GM18505 (cell line): ENCODE data around the gene KCNQ2.

ENCODE experiments used
- ATAC-seq: cut with Tn5 transposase; IDR thresholded peaks from one replicate; pipeline ENCODE4 v1.9.1; 2021; ENCODE audit not compliant: unreplicated experiment
- POLR2A ChIP-seq: IDR thresholded peaks from 4 replicates; pipeline ENCODE4 v1.6.1; 2011; ENCODE audit warnings: borderline replicate concordance; ENCODE audit not compliant: insufficient read depth, insufficient read length; ENCODE audit errors: extremely low read depth

Gene KCNQ2

GRCh38 chr20:63443606-63444395 is 28.7 kb downstream of the KCNQ2 start:
- no peak for TF ChIP-seq POLR2A
- ATAC-seq: no peak

- TF ChIP-seq POLR2A: no peak
- ATAC-seq: no peak
Observed at GRCh38 chr20:63442100-63442493, 30.4 kb downstream of the KCNQ2 start.

- ATAC-seq: no peak
- no peak for TF ChIP-seq POLR2A
Observed at GRCh38 chr20:63441136-63442099, 31.0 kb downstream of the KCNQ2 start.

GRCh38 chr20:63440366-63440955 is 32.0 kb downstream of the KCNQ2 start:
- no peak for TF ChIP-seq POLR2A

GRCh38 chr20:63439866-63440265 is 32.6 kb downstream of the KCNQ2 start:
- no peak for ATAC-seq
- no peak for TF ChIP-seq POLR2A

More at GRCh38 chr20:63440366-63440955, 32.0 kb downstream of the KCNQ2 start:
- no peak for ATAC-seq

- ATAC-seq: no peak
- TF ChIP-seq POLR2A: no peak
Observed at GRCh38 chr20:63438121-63438520, 34.3 kb downstream of the KCNQ2 start.

GRCh38 chr20:63435552-63435951 is 36.9 kb downstream of the KCNQ2 start:
- ATAC-seq: no peak
- TF ChIP-seq POLR2A: no peak

GRCh38 chr20:63434599-63435378 is 37.7 kb downstream of the KCNQ2 start:
- no peak for TF ChIP-seq POLR2A
- ATAC-seq: no peak

- ATAC-seq: no peak
- no peak for TF ChIP-seq POLR2A
Observed at GRCh38 chr20:63433756-63434531, 38.5 kb downstream of the KCNQ2 start.

GRCh38 chr20:63433351-63433750 is 39.1 kb downstream of the KCNQ2 start:
- TF ChIP-seq POLR2A: no peak
- ATAC-seq: no peak

- ATAC-seq: no peak
- no peak for TF ChIP-seq POLR2A
Observed at GRCh38 chr20:63432577-63433325, 39.7 kb downstream of the KCNQ2 start.

GRCh38 chr20:63431944-63432343 is 40.5 kb downstream of the KCNQ2 start:
- no peak for TF ChIP-seq POLR2A
- no peak for ATAC-seq

- no peak for TF ChIP-seq POLR2A
- ATAC-seq: no peak
Observed at GRCh38 chr20:63430891-63431290, 41.6 kb downstream of the KCNQ2 start.
